ENCODE results near the gene SUSD1.

The SUSD1 gene

GRCh38 chr9:112173489-112174221, 1.4 kb downstream of the SUSD1 start:
- Histone ChIP-seq H3K9me3 (ENCODE audit: insufficient read depth, low read depth, low read length) (no peaks in the 10 kb centered on the region), H3K4me1 (ENCODE audit: insufficient read depth, low read length) (peaks cover 8% of the 10 kb centered on the region; the same call in 1 of the 2 replicates), H3K4me3 (ENCODE audit: low read length) (no peak overlapping the region), H3K27ac (ENCODE audit: low read depth, low read length) (no peak overlapping the region), H3K9ac (ENCODE audit: low read depth, low read length) (no peak overlapping the region), H3K27me3 (ENCODE audit: insufficient read depth, low read length) (peaks cover 43% of the 10 kb centered on the region), H3K36me3 (ENCODE audit: insufficient read depth, low read length) (no peaks in the 10 kb centered on the region)
- WGBS, result 89% methylated on average over 18 of the region's 18 CpGs

- Histone ChIP-seq H3K4me1 (ENCODE audit: insufficient read depth, low read length) (peaks cover 11% of the 10 kb centered on the region; the same call in 1 of the 2 replicates), H3K9ac (ENCODE audit: low read depth, low read length) (no peak overlapping the region), H3K27me3 (ENCODE audit: insufficient read depth, low read length) (peaks cover 29% of the 10 kb centered on the region), H3K27ac (ENCODE audit: low read depth, low read length) (no peak overlapping the region), H3K9me3 (ENCODE audit: insufficient read depth, low read depth, low read length) (no peaks in the 10 kb centered on the region), H3K4me3 (ENCODE audit: low read length) (no peak overlapping the region), H3K36me3 (ENCODE audit: insufficient read depth, low read length) (no peaks in the 10 kb centered on the region)
- WGBS, result 91% methylated on average over 5 of the region's 5 CpGs
Measured at GRCh38 chr9:112170968-112171367, 4.1 kb downstream of the SUSD1 start.

GRCh38 chr9:112170235-112170634, 4.9 kb downstream of the SUSD1 start:
- Histone ChIP-seq H3K4me1 (ENCODE audit: insufficient read depth, low read length) (peaks cover 11% of the 10 kb centered on the region; the same call in 1 of the 2 replicates), H3K36me3 (ENCODE audit: insufficient read depth, low read length) (no peaks in the 10 kb centered on the region)
- WGBS, result 84% methylated on average over 4 of the region's 4 CpGs

GRCh38 chr9:112169368-112169767, 5.7 kb downstream of the SUSD1 start:
- H3K27me3 ChIP-seq (ENCODE audit: insufficient read depth, low read length), result peaks cover 16% of the 10 kb centered on the region
- no peaks in the 10 kb centered on the region for H3K9me3 ChIP-seq (ENCODE audit: insufficient read depth, low read depth, low read length)
- H3K27ac ChIP-seq (ENCODE audit: low read depth, low read length), result no peak overlapping the region
- H3K4me3 ChIP-seq (ENCODE audit: low read length), result no peak overlapping the region
- no peak overlapping the region for H3K9ac ChIP-seq (ENCODE audit: low read depth, low read length)
- 93% methylated on average over 6 of the region's 6 CpGs for WGBS
- H3K4me1 ChIP-seq (ENCODE audit: insufficient read depth, low read length), result peaks cover 11% of the 10 kb centered on the region; the same call in 1 of the 2 replicates
- no peaks in the 10 kb centered on the region for H3K36me3 ChIP-seq (ENCODE audit: insufficient read depth, low read length)

More at GRCh38 chr9:112170235-112170634, 4.9 kb downstream of the SUSD1 start:
- Histone ChIP-seq H3K9ac (ENCODE audit: low read depth, low read length) (no peak overlapping the region), H3K27ac (ENCODE audit: low read depth, low read length) (no peak overlapping the region), H3K27me3 (ENCODE audit: insufficient read depth, low read length) (peaks cover 22% of the 10 kb centered on the region), H3K4me3 (ENCODE audit: low read length) (no peak overlapping the region), H3K9me3 (ENCODE audit: insufficient read depth, low read depth, low read length) (no peaks in the 10 kb centered on the region)

GRCh38 chr9:112168197-112168596, 6.9 kb downstream of the SUSD1 start:
- Histone ChIP-seq H3K27me3 (ENCODE audit: insufficient read depth, low read length) (peaks cover 5% of the 10 kb centered on the region), H3K9me3 (ENCODE audit: insufficient read depth, low read depth, low read length) (no peaks in the 10 kb centered on the region), H3K4me1 (ENCODE audit: insufficient read depth, low read length) (peaks cover 11% of the 10 kb centered on the region; the same call in 1 of the 2 replicates), H3K36me3 (ENCODE audit: insufficient read depth, low read length) (no peaks in the 10 kb centered on the region), H3K4me3 (ENCODE audit: low read length) (no peak overlapping the region), H3K9ac (ENCODE audit: low read depth, low read length) (no peak overlapping the region), H3K27ac (ENCODE audit: low read depth, low read length) (no peak overlapping the region)
- WGBS, result 97% methylated on average over 3 of the region's 3 CpGs

GRCh38 chr9:112166176-112167140, 8.6 kb downstream of the SUSD1 start:
- no peaks in the 10 kb centered on the region for H3K9me3 ChIP-seq (ENCODE audit: insufficient read depth, low read depth, low read length)
- no peak overlapping the region for H3K9ac ChIP-seq (ENCODE audit: low read depth, low read length)
- no peak overlapping the region for H3K4me3 ChIP-seq (ENCODE audit: low read length)
- H3K27me3 ChIP-seq (ENCODE audit: insufficient read depth, low read length), result no peaks in the 10 kb centered on the region
- 84% methylated on average over 12 of the region's 12 CpGs for WGBS
- H3K36me3 ChIP-seq (ENCODE audit: insufficient read depth, low read length), result no peaks in the 10 kb centered on the region
- peaks cover 11% of the 10 kb centered on the region; the same call in 1 of the 2 replicates for H3K4me1 ChIP-seq (ENCODE audit: insufficient read depth, low read length)
- no peak overlapping the region for H3K27ac ChIP-seq (ENCODE audit: low read depth, low read length)

- Histone ChIP-seq H3K9ac (ENCODE audit: low read depth, low read length) (no peak overlapping the region), H3K9me3 (ENCODE audit: insufficient read depth, low read depth, low read length) (no peaks in the 10 kb centered on the region), H3K27me3 (ENCODE audit: insufficient read depth, low read length) (no peaks in the 10 kb centered on the region), H3K4me3 (ENCODE audit: low read length) (no peak overlapping the region), H3K36me3 (ENCODE audit: insufficient read depth, low read length) (no peaks in the 10 kb centered on the region), H3K4me1 (ENCODE audit: insufficient read depth, low read length) (0 out of 2 replicates have a peak, but pooled peaks cover 3% of the 10 kb centered on the region), H3K27ac (ENCODE audit: low read depth, low read length) (no peak overlapping the region)
- 92% methylated on average over 3 of the region's 5 CpGs for WGBS
Measured at GRCh38 chr9:112162621-112163413, 12.3 kb downstream of the SUSD1 start.

- H3K27me3 ChIP-seq (ENCODE audit: insufficient read depth, low read length), result no peaks in the 10 kb centered on the region
- H3K27ac ChIP-seq (ENCODE audit: low read depth, low read length), result no peak overlapping the region
- no peaks in the 10 kb centered on the region for H3K36me3 ChIP-seq (ENCODE audit: insufficient read depth, low read length)
- 83% methylated on average over 1 of the region's 1 CpG for WGBS
- no peaks in the 10 kb centered on the region for H3K9me3 ChIP-seq (ENCODE audit: insufficient read depth, low read depth, low read length)
- H3K4me1 ChIP-seq (ENCODE audit: insufficient read depth, low read length), result no peaks in the 10 kb centered on the region
- no peak overlapping the region for H3K9ac ChIP-seq (ENCODE audit: low read depth, low read length)
- no peak overlapping the region for H3K4me3 ChIP-seq (ENCODE audit: low read length)
Measured at GRCh38 chr9:112159781-112160180, 15.3 kb downstream of the SUSD1 start.

- Histone ChIP-seq H3K9ac (ENCODE audit: low read depth, low read length) (no peak overlapping the region), H3K9me3 (ENCODE audit: insufficient read depth, low read depth, low read length) (no peaks in the 10 kb centered on the region), H3K4me3 (ENCODE audit: low read length) (no peak overlapping the region), H3K36me3 (ENCODE audit: insufficient read depth, low read length) (no peaks in the 10 kb centered on the region), H3K27me3 (ENCODE audit: insufficient read depth, low read length) (no peaks in the 10 kb centered on the region), H3K27ac (ENCODE audit: low read depth, low read length) (no peak overlapping the region), H3K4me1 (ENCODE audit: insufficient read depth, low read length) (no peaks in the 10 kb centered on the region)
- WGBS, result 98% methylated on average over 4 of the region's 4 CpGs
Measured at GRCh38 chr9:112158656-112159367, 16.3 kb downstream of the SUSD1 start.

GRCh38 chr9:112157961-112158360, 17.1 kb downstream of the SUSD1 start:
- Histone ChIP-seq H3K4me1 (ENCODE audit: insufficient read depth, low read length) (no peaks in the 10 kb centered on the region), H3K27ac (ENCODE audit: low read depth, low read length) (no peak overlapping the region), H3K9ac (ENCODE audit: low read depth, low read length) (no peak overlapping the region), H3K27me3 (ENCODE audit: insufficient read depth, low read length) (no peaks in the 10 kb centered on the region), H3K9me3 (ENCODE audit: insufficient read depth, low read depth, low read length) (no peaks in the 10 kb centered on the region), H3K4me3 (ENCODE audit: low read length) (no peak overlapping the region), H3K36me3 (ENCODE audit: insufficient read depth, low read length) (no peaks in the 10 kb centered on the region)
- 93% methylated on average over 5 of the region's 5 CpGs for WGBS

Data from HUES64 (cell line).